Retina (tissue), 1 donor: ENCODE measurements around the gene IQSEC1.
A peak's percentile ranks its signal among the peaks of the same experiment; 100 is the strongest.

Experiments
- DNase-seq: peaks from one replicate; pipeline ENCODE4 v3.0.0-alpha.2; 2016

The IQSEC1 gene

DNA sequence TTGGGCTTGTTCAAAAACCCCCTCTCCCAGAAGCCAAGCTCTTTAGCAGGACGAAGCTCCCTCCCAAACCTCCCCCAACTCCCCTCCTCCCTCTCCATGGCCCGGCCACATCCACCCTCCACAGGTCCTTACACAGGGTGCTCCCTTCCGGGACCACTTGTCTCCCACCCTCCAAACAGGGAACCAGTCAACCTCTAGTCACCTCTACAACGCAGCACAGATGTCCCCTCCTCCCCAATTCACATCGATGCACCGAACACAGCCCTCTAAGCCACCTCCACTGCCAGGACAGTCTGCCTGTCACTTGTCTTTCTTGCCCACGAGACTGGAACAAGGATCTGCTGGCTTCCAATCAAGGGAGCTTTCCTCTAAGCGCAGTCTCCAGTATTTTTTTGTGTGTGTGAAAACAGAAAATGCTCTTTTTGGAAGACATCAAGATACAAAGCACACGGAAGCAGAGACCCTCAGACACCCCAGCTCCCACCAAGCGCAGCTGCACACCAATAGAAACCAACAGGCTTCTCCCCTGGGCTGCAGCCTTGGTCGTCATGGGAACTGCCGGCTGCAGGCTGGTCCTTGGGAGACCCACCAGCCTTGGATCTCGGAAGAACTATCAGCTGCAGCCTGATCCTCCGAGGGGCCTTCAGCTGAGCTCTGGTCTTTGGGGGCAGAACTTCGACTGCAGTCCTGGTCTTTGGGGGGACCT, 26.5 kb downstream of the IQSEC1 start:
- peak; percentile 67 for DNase-seq

DNA sequence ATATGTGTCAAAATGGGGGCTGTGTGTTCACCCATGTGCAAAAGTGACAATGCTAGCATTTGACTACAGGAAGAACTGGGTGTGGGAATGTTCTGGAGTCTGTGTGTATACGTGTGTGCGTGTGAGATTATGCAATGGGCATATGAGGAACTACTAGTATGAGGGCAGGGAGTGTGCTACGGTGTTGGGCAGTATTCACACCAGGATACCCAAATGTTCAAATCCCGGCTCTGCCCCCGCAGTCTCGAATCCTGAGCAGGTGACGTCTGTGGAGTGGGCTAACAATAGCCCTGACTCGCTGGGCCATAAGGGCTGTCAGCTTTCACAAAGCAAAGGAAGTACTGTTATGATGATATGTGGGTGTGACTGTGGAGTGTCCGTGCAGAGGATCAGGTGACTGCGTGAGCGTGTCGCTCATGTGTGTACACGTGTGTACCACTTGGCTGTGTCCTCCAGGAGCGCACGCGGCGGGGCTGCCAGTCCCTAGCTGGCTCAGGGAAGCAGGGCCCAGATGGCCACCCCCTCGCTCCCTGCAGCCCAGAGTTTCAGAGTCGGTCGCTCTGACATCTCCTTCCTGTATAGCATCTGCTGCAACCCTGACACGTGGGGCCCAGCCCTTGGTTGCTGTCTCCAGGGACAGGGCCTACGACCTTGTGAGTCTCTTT, 27.2 kb downstream of the IQSEC1 start:
- DNase-seq, result peak; percentile 39

DNA sequence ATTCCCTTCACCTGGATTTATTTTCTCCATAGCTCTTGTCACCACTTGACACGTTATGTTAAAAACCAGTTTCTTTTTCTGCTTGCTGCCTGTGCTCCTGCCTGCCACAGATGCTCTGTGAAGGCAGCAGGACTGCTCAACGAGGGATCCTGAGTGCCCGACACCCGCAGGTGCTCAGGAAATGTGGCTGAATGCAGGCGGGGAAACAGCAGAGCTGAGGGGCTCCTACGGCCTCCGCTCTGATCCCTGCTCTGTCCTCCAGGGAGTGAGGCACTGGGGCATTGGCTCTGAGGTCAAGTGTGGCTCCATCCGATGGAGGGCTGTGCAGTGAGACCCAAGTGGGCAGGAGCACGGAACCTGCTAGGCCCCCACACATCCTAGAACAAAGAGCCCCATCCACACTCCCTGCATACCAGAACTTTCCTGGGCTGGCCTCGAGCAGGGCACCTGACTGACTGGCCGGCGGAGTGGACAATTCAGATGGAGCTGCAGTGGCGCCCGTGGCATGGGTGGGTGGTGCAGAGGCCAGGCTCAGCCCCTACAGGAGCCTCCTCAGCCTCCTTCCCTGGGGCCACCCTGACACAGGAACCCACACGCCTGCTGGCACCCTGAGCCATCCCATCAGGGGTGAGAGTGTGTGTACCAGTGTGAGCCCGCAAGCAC, 27.9 kb downstream of the IQSEC1 start:
- DNase-seq, result no peak

DNA sequence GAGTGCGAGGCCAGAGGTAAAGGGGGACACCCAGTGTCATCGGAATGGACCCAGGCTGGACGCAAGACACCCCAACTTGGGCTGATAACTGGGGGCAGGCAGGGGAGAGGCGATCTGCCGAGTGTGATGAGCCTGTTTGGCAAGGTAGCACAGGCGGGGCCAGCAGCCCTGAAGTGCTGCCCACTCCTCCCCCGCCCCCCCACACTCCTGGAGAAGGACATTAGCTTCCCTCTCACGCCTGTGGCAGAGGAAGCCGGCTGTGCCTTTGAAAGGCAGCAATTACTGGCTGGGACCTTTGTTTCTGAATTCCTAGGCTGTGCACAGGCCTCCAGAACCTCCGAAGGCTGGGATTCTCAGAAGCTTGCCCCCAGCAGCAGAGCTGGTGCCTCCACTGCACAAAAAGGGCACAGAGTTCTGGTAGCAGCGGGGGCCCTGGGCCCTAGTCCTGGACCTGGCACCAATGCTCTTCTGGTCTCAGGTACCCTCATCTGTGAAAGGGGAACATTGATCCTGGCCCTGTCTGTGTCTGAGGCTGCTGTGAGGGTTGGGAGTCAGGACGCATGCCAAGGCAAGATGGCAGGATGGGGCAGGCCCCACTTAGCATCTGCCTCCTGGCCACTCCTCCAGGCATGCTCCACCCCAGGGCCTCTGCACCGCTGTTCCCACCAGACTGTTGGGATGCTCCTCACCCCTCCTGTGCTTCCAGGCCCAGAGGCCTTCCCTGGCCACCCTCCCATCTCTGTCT, 28.6 kb downstream of the IQSEC1 start:
- peak; percentile 38 for DNase-seq

DNA sequence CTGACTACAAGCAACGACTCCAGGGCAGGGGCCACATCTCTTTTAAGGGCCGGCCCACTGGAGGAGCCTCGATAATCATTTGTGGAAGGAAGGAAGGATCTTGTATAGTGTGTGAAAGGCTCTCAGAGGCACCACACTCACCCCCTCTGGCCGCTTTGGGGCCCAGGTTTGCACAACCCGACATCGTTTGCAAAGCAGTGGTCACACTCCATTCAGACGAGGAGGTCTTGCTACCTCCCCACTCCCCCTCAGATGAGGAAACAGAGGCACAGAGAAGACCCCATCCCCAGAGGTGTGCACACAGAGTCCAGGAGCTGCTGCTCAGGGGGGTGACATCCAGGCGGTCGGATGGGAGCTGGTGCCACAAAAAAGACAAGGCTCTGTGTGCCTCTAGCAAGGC, 29.6 kb downstream of the IQSEC1 start:
- no peak for DNase-seq

DNA sequence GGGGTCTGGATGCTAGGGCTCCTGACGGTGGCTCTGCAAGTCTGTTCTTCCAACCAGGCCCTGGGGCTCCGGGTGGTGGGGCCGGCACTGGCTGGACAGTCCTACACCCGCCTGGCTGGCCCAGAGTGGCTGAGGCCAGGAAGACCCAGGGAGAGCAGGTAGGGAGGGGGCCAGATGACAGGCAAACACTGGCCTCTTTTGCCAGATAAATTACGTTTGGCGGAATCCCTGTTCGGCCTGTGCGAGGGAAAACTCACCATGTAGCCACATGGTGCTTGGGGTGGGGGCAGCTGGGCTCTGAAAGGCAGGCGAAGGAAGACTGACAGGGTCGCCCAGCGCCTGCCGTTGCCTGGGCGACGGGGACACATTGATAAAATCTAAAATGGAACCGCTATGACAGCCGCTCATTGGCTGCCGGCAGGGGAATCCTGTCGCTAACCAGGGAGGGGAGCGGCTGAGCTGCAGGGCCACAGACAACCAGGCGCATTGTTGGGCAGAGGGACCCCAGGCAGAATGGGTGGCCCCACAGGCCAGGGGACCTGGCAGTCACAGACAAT, 30.4 kb downstream of the IQSEC1 start:
- peak; percentile 88 for DNase-seq

DNA sequence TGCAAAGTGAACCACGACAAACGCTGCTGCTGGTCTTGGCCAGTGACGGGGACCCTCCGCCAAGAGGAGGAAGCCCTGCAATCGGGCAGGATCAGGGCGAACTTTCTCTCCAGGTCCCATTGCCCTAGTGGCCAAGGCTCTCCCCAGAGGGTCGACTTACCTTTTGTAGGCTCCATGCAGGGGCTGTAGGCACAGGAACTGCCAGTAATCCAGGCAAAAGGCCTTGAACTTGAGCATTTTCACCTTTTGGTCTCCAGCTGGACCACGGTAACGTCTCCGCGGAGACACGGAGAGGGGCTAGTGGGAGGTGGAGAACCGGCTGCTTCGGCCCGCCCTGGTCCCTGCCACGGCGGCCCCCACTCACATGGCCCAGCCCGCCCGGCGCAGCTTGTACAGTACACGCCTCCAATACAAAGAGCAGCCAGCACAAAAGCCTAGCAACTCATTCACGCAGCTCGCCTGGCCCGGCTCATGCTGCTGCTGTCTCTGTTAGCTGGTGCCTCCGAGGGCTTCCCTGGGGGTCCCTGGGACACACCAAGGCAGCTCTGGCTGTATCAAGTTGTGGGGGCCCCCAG, 31.0 kb downstream of the IQSEC1 start:
- no peak for DNase-seq

DNA sequence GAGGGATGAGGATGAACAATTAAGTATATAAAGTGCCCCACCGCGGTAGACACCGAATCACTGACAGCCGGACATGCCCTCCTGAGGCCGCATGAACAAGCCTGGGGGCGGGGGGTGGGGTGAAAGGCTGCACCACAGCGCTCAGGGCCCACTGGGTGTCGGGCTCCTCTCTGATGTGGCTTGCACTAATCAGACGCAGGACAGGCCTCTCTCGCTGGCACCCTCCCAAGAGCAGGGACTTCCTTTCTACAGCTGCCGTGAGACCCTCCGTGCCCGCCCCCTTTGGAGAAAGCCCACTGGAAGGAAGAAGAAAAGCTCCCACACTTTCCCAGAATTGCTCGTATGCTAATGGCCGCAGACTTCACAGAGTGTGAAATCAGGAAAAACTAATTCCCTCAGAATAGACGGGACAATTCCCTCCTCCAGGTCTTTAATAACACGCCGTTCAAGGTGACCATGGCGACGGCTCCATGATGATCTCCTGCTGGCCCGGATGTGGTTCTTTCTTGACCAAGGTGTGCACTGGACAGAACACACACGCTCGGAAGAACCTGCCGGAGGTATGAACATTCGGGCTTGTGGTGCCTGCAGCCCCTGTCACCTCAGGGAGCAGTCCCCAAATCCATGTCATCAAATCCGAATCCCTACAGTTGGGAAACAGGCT, 32.0 kb downstream of the IQSEC1 start:
- DNase-seq, result peak; percentile 29

DNA sequence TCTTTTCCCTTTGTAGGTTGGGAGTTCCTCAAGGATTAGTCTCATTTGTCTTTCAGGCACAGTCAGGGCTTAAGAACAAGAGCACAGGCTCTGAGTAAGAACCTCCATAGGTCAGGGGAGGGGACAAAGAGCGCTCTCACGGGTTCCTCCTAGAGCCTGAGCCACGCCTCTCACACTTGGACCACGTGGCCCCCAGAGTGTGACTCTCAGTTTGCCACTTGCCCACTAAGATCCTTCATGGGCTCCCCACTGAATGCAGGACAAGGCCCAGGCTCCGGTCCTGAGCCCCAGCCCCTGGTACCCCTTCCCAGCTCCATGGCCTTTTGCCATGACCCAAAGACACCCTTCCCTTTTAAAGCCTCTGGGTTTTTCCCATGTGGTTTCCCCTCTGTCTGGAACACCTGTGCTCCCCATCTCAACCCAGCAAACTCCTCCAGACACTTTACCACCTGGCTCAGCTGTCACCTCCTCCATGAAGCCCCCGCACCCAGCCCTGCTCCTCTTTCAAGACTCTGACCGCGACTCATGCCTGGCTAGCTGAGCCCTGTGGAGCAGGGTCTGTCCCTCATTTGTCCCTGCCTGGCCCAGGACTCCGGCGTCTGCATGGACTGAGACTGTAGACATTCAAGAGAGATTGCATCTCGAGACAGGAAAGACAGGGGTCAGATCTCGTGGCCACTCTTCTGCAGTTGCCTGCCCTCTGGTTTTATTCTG, 32.7 kb downstream of the IQSEC1 start:
- no peak for DNase-seq

DNA sequence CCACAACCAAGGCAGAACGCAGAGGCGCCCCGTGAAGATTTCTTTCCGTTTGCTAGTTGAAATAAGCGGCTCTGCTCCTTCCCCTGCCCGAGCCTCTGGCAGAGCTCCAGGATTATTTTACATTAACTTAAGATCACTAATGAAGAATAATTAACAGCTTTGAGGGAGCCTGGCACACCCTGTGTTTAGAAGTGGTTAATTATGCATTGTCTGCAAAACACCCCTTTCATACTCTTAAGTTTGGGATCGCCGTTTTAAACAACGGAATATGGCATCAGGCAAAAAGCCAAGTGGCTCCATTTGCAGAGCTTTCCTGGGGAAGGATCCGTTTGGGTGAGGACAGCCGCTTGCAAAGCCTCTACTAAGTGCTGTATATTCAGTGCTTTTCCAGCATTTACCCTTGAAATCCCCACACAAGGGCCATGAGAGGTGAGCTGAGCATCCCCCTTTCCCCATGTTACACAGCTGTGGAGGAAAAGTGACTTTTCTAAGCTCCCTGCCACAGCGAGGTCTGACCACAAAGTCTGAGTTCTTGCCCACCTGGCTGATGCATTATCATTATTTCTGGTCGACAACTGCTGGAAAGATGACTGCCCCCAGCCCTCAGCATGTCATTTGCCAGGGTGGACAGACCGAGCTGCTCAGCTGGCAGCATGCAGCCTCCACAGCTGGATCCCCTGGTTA, 33.9 kb downstream of the IQSEC1 start:
- no peak for DNase-seq

DNA sequence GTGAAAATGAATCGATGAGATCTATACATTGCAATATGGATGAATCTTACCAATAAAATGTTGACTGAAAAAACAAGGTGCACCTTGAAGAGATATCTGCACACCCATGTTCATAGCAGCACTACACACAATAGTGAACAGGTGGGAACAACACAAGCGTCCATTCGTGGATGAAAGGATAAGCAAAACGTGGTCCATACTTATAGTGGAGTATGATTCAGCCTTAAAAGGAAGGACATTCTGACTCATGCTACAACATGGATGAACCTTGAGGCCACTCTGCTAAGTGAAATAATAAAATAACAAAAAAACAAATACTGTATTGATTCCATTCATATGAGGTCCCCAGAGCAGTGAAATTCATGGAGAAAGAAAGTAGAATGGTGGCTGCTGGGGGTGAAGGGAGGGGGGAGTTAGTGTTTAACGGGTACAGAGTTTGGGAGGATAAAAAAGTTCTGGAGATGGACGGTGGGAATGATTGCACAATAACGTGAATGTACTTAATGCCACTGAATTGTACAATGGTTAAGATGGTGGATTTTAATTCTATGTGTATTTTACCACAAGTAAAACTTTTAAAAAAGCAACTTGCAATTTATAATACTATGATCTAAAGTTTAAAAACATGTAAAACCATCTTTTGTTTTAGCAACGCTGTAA, 35.6 kb downstream of the IQSEC1 start:
- DNase-seq, result no peak

DNA sequence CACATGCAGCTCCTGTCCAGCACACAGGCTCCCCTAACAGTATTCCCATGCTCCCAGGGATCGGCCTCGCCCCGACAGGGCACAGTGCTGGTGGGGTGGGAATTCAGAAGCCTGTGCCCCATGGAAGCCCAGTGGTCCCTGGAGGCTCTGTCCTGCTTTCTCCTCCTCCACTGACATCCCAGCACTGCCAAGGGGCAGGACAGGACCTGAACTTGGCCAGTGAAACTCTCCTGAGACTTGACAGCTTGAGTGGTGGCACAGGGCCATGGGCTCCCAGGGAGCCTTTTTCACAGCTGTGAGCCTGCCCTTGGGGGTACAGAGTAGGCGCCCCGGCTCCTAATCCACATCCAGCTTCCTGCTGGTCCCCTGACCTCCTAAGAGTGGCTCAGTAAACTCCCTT, 38.4 kb downstream of the IQSEC1 start:
- no peak for DNase-seq

DNA sequence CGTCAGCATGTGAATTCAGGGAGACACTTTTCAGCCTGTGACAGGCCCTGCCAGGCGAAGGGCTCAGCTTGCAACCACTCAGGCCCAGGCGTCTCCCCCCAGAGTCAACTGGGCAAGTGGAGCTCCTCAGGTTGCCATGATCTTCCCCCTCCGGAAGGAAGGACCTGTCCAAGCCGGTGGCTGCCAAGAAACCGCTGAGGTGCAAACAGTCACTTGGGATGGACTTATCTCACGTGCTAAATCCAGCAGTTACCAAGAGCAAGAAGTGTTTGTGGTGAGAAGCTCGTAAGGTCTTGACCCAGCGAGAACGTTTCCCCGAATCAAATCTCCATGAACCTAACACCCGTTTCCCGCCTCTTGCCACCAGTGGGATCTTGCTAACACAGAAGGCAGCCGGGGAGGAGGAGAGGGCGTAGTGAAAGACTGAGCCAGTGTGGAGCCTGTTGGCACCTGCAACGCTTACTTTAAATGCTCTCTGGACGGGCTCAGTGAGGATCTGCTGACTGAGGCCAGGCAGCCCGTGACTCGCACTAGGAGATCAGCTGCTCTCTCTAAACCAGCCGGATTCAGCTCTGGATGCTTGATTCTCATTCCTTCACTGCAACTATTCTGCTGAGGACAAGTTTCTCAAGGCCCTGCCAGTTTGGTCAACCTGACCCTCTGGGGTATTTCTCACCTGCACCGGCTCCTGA, 39.0 kb downstream of the IQSEC1 start:
- DNase-seq, result no peak

DNA sequence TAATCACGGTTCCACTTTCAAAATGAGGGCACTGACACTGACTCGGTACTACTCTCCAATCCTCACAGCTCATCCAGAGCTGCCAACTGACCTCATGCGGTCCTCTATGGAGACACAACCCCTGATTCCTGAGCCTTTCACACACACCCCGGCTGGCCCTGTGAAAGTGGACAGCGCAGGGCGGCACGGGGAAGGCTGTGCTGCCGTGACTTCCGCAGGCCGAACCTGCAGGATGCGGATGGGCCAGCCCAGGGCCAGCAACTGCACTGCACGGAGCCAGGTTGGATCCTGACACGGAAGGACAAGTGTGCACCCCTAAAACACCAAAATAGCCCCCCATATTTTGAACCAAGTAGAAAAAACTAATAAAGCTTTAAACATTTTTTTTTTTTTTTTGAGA, 41.0 kb downstream of the IQSEC1 start:
- DNase-seq, result no peak

DNA sequence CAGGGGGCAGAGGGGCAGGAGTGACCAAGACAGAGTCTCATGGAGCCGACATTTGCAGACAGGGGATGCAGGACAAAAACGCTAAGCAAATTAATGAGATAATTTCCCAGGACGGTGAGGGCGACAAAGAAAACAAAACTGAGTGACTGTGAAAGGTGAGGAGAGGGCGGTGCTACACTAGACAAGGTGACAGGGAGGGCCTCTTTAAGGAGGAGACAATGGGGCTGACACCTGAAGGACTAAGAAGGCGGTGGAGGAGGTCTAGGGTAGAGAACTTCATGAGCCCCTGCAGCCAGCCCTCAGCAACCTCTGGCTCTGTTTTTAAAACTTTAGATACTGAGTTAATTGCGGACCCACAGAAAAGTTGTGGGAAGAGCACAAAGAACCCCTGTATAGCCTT, 41.6 kb downstream of the IQSEC1 start:
- no peak for DNase-seq

DNA sequence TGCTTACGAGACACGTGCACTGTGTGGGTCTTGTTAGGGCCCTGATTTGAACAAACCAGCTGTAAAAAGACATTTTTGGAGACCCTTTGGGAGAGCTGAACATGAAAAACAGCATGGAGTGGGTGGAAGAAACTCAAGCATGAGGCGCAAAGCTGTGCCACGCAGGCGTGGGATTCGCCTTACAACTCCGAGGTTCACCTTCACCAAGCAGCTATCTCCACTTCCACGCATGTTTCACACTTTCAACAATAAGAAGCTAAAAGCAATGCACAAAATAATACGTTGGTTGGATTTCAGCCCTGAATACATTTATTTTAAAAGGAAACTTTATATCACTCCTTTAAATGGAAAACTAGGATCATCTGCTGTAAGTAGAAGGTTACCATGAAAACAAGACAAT, 42.5 kb downstream of the IQSEC1 start:
- no peak for DNase-seq

DNA sequence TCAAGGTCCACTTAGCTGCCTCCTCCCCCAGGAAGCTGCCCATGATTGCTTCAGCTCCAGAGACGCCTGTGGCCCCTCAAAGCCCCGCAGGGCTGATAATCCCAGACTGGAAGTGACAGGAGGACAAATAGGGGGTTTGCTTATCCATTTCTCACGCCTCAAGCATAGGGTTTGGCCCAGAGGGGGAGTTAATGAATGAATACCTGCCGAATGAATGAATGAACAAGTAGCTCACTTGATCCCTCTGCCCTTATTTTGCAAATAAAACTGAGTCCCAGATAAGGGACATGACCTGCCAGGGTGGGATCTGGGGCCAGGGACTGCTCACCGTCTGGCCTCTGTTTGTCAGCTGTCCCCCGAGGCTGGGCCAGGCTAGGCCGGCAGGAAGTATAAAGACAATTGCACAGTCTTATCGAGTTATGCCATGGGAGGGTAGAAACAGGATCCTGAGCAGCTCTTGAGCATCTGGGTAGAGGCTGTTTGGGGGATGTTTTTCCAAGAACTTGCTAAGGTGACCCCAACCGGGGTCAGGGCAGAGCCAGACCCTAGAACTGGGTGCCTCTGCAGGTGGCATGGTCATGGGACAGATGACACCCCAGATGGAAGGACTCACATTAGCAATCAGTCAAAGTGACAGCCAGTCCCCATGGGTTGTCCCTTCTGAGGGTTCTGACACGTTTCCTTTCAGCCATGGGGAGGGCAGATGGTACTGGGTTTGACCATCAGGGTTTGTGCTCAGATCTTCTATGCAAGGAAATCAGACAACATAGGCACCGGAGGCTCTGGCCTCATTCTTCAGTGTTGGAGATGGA, 45.0 kb downstream of the IQSEC1 start:
- no peak for DNase-seq

DNA sequence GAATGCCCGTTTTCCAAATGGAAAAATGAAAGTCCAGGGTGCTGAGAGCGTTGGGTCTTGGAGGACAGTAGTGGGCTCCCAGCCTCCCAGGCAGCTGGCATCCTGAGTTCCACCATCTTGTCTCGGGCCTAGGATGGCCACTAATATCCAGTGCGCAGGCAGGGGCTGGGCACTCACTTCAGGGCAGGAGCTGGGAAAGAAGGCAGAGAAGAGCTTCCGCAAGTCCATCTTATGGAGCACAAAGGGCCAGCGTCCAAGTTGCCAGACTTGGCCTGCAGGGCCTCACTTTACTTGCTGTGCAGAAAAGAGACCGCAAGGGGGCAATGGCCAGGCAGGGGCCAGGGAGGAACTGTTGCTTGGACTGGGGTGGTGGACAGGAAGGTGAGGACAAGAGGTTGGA, 46.1 kb downstream of the IQSEC1 start:
- no peak for DNase-seq

DNA sequence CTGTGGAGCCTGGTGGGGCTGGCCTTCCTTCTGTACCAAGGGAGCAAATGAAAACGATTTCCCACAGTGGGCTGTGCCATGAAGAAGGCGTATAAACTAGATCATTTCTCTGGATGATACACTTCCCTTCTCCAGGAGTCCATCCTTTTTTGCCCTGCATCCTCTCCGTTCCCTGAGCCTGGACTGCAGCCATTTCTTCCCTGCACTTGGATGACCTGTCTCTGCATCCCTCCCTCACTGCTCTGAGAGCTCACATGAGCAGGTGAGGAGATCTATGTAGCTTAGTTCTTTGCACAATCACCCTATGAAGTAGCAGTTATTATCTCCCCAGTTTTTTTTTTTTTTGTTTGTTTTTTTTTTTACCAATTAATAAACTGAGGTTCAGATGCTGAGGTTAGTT, 46.7 kb downstream of the IQSEC1 start:
- DNase-seq, result no peak
